CD14-positive monocyte (primary cell): ENCODE data around the gene ZNF277. TPM values are rescaled to one million over a fixed set of nuclear protein-coding genes. Genes with fewer than 3 reads are reported as not detected.

Experiments
- DNase-seq, 3 donors: peaks; one replicate each; pipeline ENCODE4 v3.0.0-alpha.2; 2011 to 2022
- H2AFZ ChIP-seq: 2 replicates; pipeline ENCODE4 v1.6.0; 2012; ENCODE audit warnings: mild to moderate bottlenecking, low read depth, low read length, inconsistent platforms; ENCODE audit not compliant: insufficient read depth, poor library complexity, severe bottlenecking
- H3K27ac ChIP-seq, 2 donors: 1 replicate in 1 of 2; 2 replicates in 1 of 2; pipeline ENCODE4 v1.5.1; 2012 to 2013; ENCODE audit warnings: low read length in 2 of 2, control low read depth in 1 of 2, inconsistent platforms in 1 of 2, low read depth in 1 of 2, mild to moderate bottlenecking in 1 of 2
- H3K27me3 ChIP-seq, 2 donors: one replicate each; pipeline versions ENCODE4 v1.6.0 to v1.6.1; 2011 to 2013; ENCODE audit warnings: low read length in 2 of 2; ENCODE audit not compliant: control insufficient read depth in 2 of 2, insufficient read depth in 2 of 2
- H3K36me3 ChIP-seq, 2 donors: replicated peaks in 1 of 2; 1 replicate in 1 of 2; 2 replicates in 1 of 2; pipeline versions ENCODE4 v1.5.1 to v1.6.1; 2012 to 2013; ENCODE audit warnings: low read length in 2 of 2, control low read depth in 1 of 2, inconsistent platforms in 1 of 2, mild to moderate bottlenecking in 1 of 2; ENCODE audit not compliant: insufficient read depth in 2 of 2, control insufficient read depth in 1 of 2
- H3K4me1 ChIP-seq, 2 donors: 1 replicate in 1 of 2; 2 replicates in 1 of 2; pipeline versions ENCODE4 v1.5.1 to v1.6.1; 2012 to 2013; ENCODE audit warnings: low read length in 2 of 2, control low read depth in 1 of 2, inconsistent platforms in 1 of 2, mild to moderate bottlenecking in 1 of 2, moderate library complexity in 1 of 2; ENCODE audit not compliant: insufficient read depth in 2 of 2, control insufficient read depth in 1 of 2
- H3K4me2 ChIP-seq: replicated peaks from 2 replicates; pipeline ENCODE3; 2012; ENCODE audit warnings: low read length, moderate library complexity, mild to moderate bottlenecking; ENCODE audit not compliant: poor library complexity, severe bottlenecking; ENCODE audit errors: extremely low read depth
- H3K4me3 ChIP-seq, 3 experiments: fragments of 200-600 bp in 1 of 3; sonication (generic) in 1 of 3; replicated peaks in 1 of 3; 1 replicate in 2 of 3; 2 replicates in 1 of 3; pipeline ENCODE4 v1.5.1; 2011 to 2013; ENCODE audit warnings: low read length in 3 of 3, mild to moderate bottlenecking in 3 of 3, control low read depth in 2 of 3, low read depth in 2 of 3, inconsistent platforms in 1 of 3, moderate library complexity in 1 of 3
- H3K79me2 ChIP-seq: 2 replicates; pipeline ENCODE4 v1.6.0; 2012; ENCODE audit warnings: mild to moderate bottlenecking, control low read depth, inconsistent platforms, low read length, moderate library complexity; ENCODE audit not compliant: insufficient read depth
- H3K9ac ChIP-seq: 2 replicates; pipeline ENCODE4 v1.6.0; 2017; ENCODE audit warnings: low read length, mild to moderate bottlenecking; ENCODE audit not compliant: insufficient read depth, poor library complexity, severe bottlenecking
- H3K9me3 ChIP-seq, 2 donors: replicated peaks in 1 of 2; 1 replicate in 1 of 2; 2 replicates in 1 of 2; pipeline versions ENCODE4 v1.5.1 to v1.6.1; 2012 to 2013; ENCODE audit warnings: low read length in 2 of 2, control low read depth in 1 of 2; ENCODE audit not compliant: control insufficient read depth in 1 of 2, insufficient read depth in 1 of 2
- H4K20me1 ChIP-seq: 2 replicates; pipeline ENCODE4 v1.6.0; 2012; ENCODE audit warnings: mild to moderate bottlenecking, low read length, control low read depth, moderate library complexity; ENCODE audit not compliant: insufficient read depth
- H3K27ac Mint-ChIP-seq, 7 donors: one replicate each; pipeline ENCODE4 v1.8.0; 2020; ENCODE audit warnings: mild to moderate bottlenecking in 7 of 7, mixed read lengths in 7 of 7, moderate library complexity in 6 of 7, inconsistent platforms in 2 of 7
- H3K27me3 Mint-ChIP-seq, 3 donors: one replicate each; pipeline ENCODE4 v1.8.0; 2021 to 2022; ENCODE audit warnings: low read depth in 3 of 3, mild to moderate bottlenecking in 3 of 3, mixed read lengths in 3 of 3, moderate library complexity in 3 of 3, inconsistent platforms in 1 of 3
- H3K36me3 Mint-ChIP-seq, 2 donors: one replicate each; pipeline ENCODE4 v1.8.0; 2020; ENCODE audit warnings: mixed read lengths in 2 of 2, inconsistent platforms in 1 of 2, mild to moderate bottlenecking in 1 of 2
- H3K4me1 Mint-ChIP-seq: one replicate; pipeline ENCODE4 v1.8.0; 2020; ENCODE audit warnings: mild to moderate bottlenecking, mixed read lengths
- H3K4me3 Mint-ChIP-seq, 2 donors: one replicate each; pipeline ENCODE4 v1.8.0; 2020; ENCODE audit warnings: mild to moderate bottlenecking in 2 of 2, mixed read lengths in 2 of 2, moderate library complexity in 1 of 2
- H3K9me3 Mint-ChIP-seq, 7 donors: one replicate each; pipeline ENCODE4 v1.8.0; 2020 to 2022; ENCODE audit warnings: mixed read lengths in 7 of 7, mild to moderate bottlenecking in 6 of 7, moderate library complexity in 6 of 7, inconsistent platforms in 2 of 7
- WGBS: methylation state at CpG from one replicate; pipeline ENCODE4 v1.1.5; 2013; ENCODE audit warnings: missing lambda C conversion rate; ENCODE audit not compliant: insufficient coverage; 5-methylcytosine and 5-hydroxymethylcytosine counted together
- intact Hi-C, 2 donors: fragments of 100-400 bp; cut with micrococcal nuclease; formaldehyde crosslinking; loops; one replicate each; pipeline versions ENCODE4 v1.15.0 to v1.15.1; 2023
- polyA plus RNA-seq, 3 donors: library from polyadenylated mRNA; depleted of rRNA in 1 of 3; unstranded in 2 of 3; stranded (reverse) in 1 of 3; fragments of 300-500 nt in 2 of 3; fragments of >200 nt in 1 of 3; fragmentation: Illumina TruSeq in 2 of 3; gene quantifications; 1 replicate in 2 of 3; 2 replicates in 1 of 3; pipeline ENCODE4 v1.2.3, GENCODE V29; 2012 to 2021
- TF ChIP-seq, protein P1 (sequence below): fragments of 200-600 bp; IDR thresholded peaks from one replicate; pipeline ENCODE4 v1.8.0; 2022; ENCODE audit warnings: antibody characterized with exemption, mild to moderate bottlenecking

ZNF277 gene
- polyA plus RNA-seq, 3 donors = 17.5 to 20.7 (median 20.0) TPM

- peaks cover 43% of the 10 kb centered on the region for H3K79me2 ChIP-seq
- intact Hi-C loops = no loop called here
- no peaks in the 10 kb centered on the region for H3K4me1 ChIP-seq
- Mint-ChIP-seq H3K27me3 (no peaks in the 10 kb centered on the region), H3K27ac (peak overlapping the region in 1 of 7 donors; percentile 36), H3K4me3 (no peak overlapping the region), H3K4me1 (no peaks in the 10 kb centered on the region), H3K9me3 (peaks cover 2 to 14% (median 9%) of the 10 kb centered on the region in 7 donors), H3K36me3 (peaks cover 16 to 20% of the 10 kb centered on the region in 2 donors)
- TF ChIP-seq, protein P1, sequence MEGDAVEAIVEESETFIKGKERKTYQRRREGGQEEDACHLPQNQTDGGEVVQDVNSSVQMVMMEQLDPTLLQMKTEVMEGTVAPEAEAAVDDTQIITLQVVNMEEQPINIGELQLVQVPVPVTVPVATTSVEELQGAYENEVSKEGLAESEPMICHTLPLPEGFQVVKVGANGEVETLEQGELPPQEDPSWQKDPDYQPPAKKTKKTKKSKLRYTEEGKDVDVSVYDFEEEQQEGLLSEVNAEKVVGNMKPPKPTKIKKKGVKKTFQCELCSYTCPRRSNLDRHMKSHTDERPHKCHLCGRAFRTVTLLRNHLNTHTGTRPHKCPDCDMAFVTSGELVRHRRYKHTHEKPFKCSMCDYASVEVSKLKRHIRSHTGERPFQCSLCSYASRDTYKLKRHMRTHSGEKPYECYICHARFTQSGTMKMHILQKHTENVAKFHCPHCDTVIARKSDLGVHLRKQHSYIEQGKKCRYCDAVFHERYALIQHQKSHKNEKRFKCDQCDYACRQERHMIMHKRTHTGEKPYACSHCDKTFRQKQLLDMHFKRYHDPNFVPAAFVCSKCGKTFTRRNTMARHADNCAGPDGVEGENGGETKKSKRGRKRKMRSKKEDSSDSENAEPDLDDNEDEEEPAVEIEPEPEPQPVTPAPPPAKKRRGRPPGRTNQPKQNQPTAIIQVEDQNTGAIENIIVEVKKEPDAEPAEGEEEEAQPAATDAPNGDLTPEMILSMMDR = no peak
- H4K20me1 ChIP-seq = peaks cover 50% of the 10 kb centered on the region
- no peak for DNase-seq
- 93% methylated on average over 19 of the region's 20 CpGs for WGBS
- H3K27ac ChIP-seq = no peak overlapping the region
- no peak overlapping the region for H3K4me2 ChIP-seq
- no peaks in the 10 kb centered on the region for H3K27me3 ChIP-seq
- no peaks in the 10 kb centered on the region for H3K36me3 ChIP-seq
- no peak overlapping the region for H3K9ac ChIP-seq
- H2AFZ ChIP-seq = no peak overlapping the region
- no peak overlapping the region for H3K4me3 ChIP-seq
- peaks cover 0 to 7% of the 10 kb centered on the region in 2 donors for H3K9me3 ChIP-seq
Observed at GRCh38 chr7:112220877-112221434, 14.5 kb downstream of the ZNF277 start.

- Mint-ChIP-seq H3K27me3 (no peaks in the 10 kb centered on the region), H3K4me1 (no peaks in the 10 kb centered on the region), H3K9me3 (peaks cover 2 to 14% (median 7%) of the 10 kb centered on the region in 7 donors), H3K4me3 (no peak overlapping the region), H3K36me3 (peaks cover 14 to 20% of the 10 kb centered on the region in 2 donors), H3K27ac (no peak overlapping the region)
- intact Hi-C loops = no loop called here
- no peaks in the 10 kb centered on the region for H3K4me1 ChIP-seq
- peaks cover 55% of the 10 kb centered on the region for H4K20me1 ChIP-seq
- H3K9me3 ChIP-seq = peaks cover 0 to 7% of the 10 kb centered on the region in 2 donors
- H3K4me2 ChIP-seq = no peak overlapping the region
- TF ChIP-seq, protein P1 = no peak
- no peak overlapping the region for H3K4me3 ChIP-seq
- DNase-seq = no peak
- H3K36me3 ChIP-seq = no peaks in the 10 kb centered on the region
- H3K27ac ChIP-seq = no peak overlapping the region
- no peaks in the 10 kb centered on the region for H3K27me3 ChIP-seq
- no peak overlapping the region for H3K9ac ChIP-seq
- no peak overlapping the region for H2AFZ ChIP-seq
- H3K79me2 ChIP-seq = peaks cover 44% of the 10 kb centered on the region
- WGBS = 93% methylated on average over 2 of the region's 3 CpGs
Observed at GRCh38 chr7:112223310-112223709, 16.8 kb downstream of the ZNF277 start.
